ENCODE measurements around the gene CEP295NL. TPM values are rescaled to one million over a fixed set of nuclear protein-coding genes. Genes with fewer than 3 reads are reported as not detected.

CEP295NL gene
- total RNA-seq, 1 experiment from 2014 or later, result 1.5 TPM

GRCh38 chr17:78864117-78864516 lies 38.9 kb downstream of the CEP295NL start:
- BruUV-seq (replicated peaks), result no TSS peak
- TF ChIP-seq EZH2 (IDR thresholded peaks at IDR 0.05; ENCODE audit: borderline replicate concordance, low read depth, low read length, poor library complexity, severe bottlenecking) (no peak), CTCF (conservative IDR thresholded peaks at IDR 0.05; ENCODE audit: low read depth, low read length) (no peak)

GRCh38 chr17:78862073-78863023 lies 40.7 kb downstream of the CEP295NL start:
- TF ChIP-seq EZH2 (IDR thresholded peaks at IDR 0.05; ENCODE audit: borderline replicate concordance, low read depth, low read length, poor library complexity, severe bottlenecking) (no peak), CTCF (conservative IDR thresholded peaks at IDR 0.05; ENCODE audit: low read depth, low read length) (no peak)
- no peak for DNase-seq (ENCODE audit: low spot score)
- BruUV-seq (replicated peaks), result no TSS peak
- H3K4me3 ChIP-seq (ENCODE audit: low read depth, low read length, poor library complexity, severe bottlenecking), result no peak overlapping the region
- H3K9me3 ChIP-seq (ENCODE audit: low read depth, low read length, poor library complexity, severe bottlenecking), result no peaks in the 10 kb centered on the region
- intact Hi-C loops (cut with micrococcal nuclease; ENCODE audit: unreplicated experiment), result no loop called here
- H3K27ac ChIP-seq (ENCODE audit: low read depth, low read length, poor library complexity, severe bottlenecking), result no peak overlapping the region
- CTCF ChIA-PET, result no interaction called here
- no peaks in the 10 kb centered on the region for H3K27me3 ChIP-seq (replicated peaks; ENCODE audit: insufficient read depth, low read depth, low read length, poor library complexity)
- no peaks in the 10 kb centered on the region for H3K36me3 ChIP-seq (ENCODE audit: insufficient read depth, low read length, poor library complexity, severe bottlenecking)
- no peaks in the 10 kb centered on the region for H3K4me1 ChIP-seq (ENCODE audit: insufficient read depth, low read length, poor library complexity, severe bottlenecking)
- POLR2A ChIA-PET (ENCODE audit: low non-redundant PET), result no interaction called here

More at GRCh38 chr17:78864117-78864516, 38.9 kb downstream of the CEP295NL start:
- no peak overlapping the region for H3K4me3 ChIP-seq (ENCODE audit: low read depth, low read length, poor library complexity, severe bottlenecking)
- intact Hi-C loops (cut with micrococcal nuclease; ENCODE audit: unreplicated experiment), result no loop called here
- no peaks in the 10 kb centered on the region for H3K9me3 ChIP-seq (ENCODE audit: low read depth, low read length, poor library complexity, severe bottlenecking)
- DNase-seq (ENCODE audit: low spot score), result no peak
- H3K4me1 ChIP-seq (ENCODE audit: insufficient read depth, low read length, poor library complexity, severe bottlenecking), result no peaks in the 10 kb centered on the region
- no peaks in the 10 kb centered on the region for H3K36me3 ChIP-seq (ENCODE audit: insufficient read depth, low read length, poor library complexity, severe bottlenecking)
- no peaks in the 10 kb centered on the region for H3K27me3 ChIP-seq (replicated peaks; ENCODE audit: insufficient read depth, low read depth, low read length, poor library complexity)
- CTCF ChIA-PET, result interaction anchor here (0.6 kb wide), 1 partner anchor 104 kb away, joined by 3 read pairs; no protein-coding TSS in a partner anchor
- POLR2A ChIA-PET (ENCODE audit: low non-redundant PET), result no interaction called here
- H3K27ac ChIP-seq (ENCODE audit: low read depth, low read length, poor library complexity, severe bottlenecking), result no peak overlapping the region

GRCh38 chr17:78861229-78861628 lies 41.8 kb downstream of the CEP295NL start:
- intact Hi-C loops (cut with micrococcal nuclease; ENCODE audit: unreplicated experiment), result no loop called here

More at GRCh38 chr17:78861229-78861628, 41.8 kb downstream of the CEP295NL start:
- CTCF ChIA-PET, result no interaction called here
- Histone ChIP-seq H3K27ac (ENCODE audit: low read depth, low read length, poor library complexity, severe bottlenecking) (no peak overlapping the region), H3K27me3 (replicated peaks; ENCODE audit: insufficient read depth, low read depth, low read length, poor library complexity) (no peaks in the 10 kb centered on the region), H3K36me3 (ENCODE audit: insufficient read depth, low read length, poor library complexity, severe bottlenecking) (no peaks in the 10 kb centered on the region), H3K4me1 (ENCODE audit: insufficient read depth, low read length, poor library complexity, severe bottlenecking) (no peaks in the 10 kb centered on the region), H3K4me3 (ENCODE audit: low read depth, low read length, poor library complexity, severe bottlenecking) (no peak overlapping the region), H3K9me3 (ENCODE audit: low read depth, low read length, poor library complexity, severe bottlenecking) (no peaks in the 10 kb centered on the region)
- no peak for DNase-seq (ENCODE audit: low spot score)
- BruUV-seq (replicated peaks), result no TSS peak
- POLR2A ChIA-PET (ENCODE audit: low non-redundant PET), result interaction anchor here (0.7 kb wide), 1 partner anchor 136 kb away, joined by 3 read pairs; no protein-coding TSS in a partner anchor
- TF ChIP-seq CTCF (conservative IDR thresholded peaks at IDR 0.05; ENCODE audit: low read depth, low read length) (no peak), EZH2 (IDR thresholded peaks at IDR 0.05; ENCODE audit: borderline replicate concordance, low read depth, low read length, poor library complexity, severe bottlenecking) (no peak)
